ENCODE measurements around the gene PAPOLB. TPM values are rescaled to one million over a fixed set of nuclear protein-coding genes. Genes with fewer than 3 reads are reported as not detected.
A peak's percentile ranks its signal among the peaks of the same experiment; 100 is the strongest.

Gene PAPOLB
- total and polyA plus RNA-seq, 4 donors: 0.01 to 1.9 (median 0.14) TPM

DNA sequence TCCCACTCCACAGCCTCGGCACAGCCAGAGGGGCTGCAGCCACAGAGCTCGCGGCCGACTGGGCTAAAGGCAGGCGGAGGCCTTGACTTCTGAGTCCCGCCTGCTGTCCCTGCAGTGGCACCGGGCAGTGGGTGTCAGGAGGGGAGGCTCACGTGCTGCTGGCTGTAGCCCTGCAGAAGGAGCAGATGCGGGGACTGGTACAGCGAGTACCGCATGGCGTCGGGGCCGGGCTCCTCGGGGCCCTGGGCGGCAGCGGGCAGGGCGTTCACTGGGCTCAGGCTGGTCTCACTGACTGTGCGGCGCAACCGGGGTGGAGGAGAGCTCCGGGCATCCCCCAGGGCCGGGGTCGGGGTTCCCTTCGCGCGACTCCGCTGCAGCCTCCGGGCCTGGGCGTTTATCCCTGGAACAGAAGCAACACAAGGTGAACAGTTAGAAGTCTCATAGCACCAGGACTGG lies 25.6 kb downstream of the PAPOLB start:
- ATAC-seq (ENCODE audit: insufficient read depth, low FRiP score) (no peak), DNase-seq (peak in 1 of 3 donors; percentile 2)
- WGBS, 2 donors: 93 to 96% methylated on average over 27 to 30 of the region's 30 CpGs
- no peak overlapping the region for H3K27ac ChIP-seq (ENCODE audit: low read depth in 1 of 2, low read length in 1 of 2)
- no peaks in the 10 kb centered on the region for H3K9me3 ChIP-seq (ENCODE audit: control insufficient read depth in 4 of 4, insufficient read depth in 3 of 4, low read length in 3 of 4)
- H3K9ac ChIP-seq (ENCODE audit: insufficient read depth in 1 of 2, low read length in 2 of 2): no peak overlapping the region
- H3K36me3 ChIP-seq (ENCODE audit: control insufficient read depth in 4 of 4, insufficient read depth in 4 of 4, low read length in 4 of 4): peaks cover 0 to 12% (median under 1%) of the 10 kb centered on the region in 4 donors
- peaks cover 0 to 33% (median 8%) of the 10 kb centered on the region in 5 donors for H3K4me1 ChIP-seq (ENCODE audit: control insufficient read depth in 5 of 5, insufficient read depth in 5 of 5, low read length in 5 of 5)
- TF ChIP-seq, protein P1, sequence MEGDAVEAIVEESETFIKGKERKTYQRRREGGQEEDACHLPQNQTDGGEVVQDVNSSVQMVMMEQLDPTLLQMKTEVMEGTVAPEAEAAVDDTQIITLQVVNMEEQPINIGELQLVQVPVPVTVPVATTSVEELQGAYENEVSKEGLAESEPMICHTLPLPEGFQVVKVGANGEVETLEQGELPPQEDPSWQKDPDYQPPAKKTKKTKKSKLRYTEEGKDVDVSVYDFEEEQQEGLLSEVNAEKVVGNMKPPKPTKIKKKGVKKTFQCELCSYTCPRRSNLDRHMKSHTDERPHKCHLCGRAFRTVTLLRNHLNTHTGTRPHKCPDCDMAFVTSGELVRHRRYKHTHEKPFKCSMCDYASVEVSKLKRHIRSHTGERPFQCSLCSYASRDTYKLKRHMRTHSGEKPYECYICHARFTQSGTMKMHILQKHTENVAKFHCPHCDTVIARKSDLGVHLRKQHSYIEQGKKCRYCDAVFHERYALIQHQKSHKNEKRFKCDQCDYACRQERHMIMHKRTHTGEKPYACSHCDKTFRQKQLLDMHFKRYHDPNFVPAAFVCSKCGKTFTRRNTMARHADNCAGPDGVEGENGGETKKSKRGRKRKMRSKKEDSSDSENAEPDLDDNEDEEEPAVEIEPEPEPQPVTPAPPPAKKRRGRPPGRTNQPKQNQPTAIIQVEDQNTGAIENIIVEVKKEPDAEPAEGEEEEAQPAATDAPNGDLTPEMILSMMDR (IDR thresholded peaks at IDR 0.05; ENCODE audit: control extremely low read depth, extremely low read depth): no peak
- H3K4me3 ChIP-seq: no peak overlapping the region
- no peaks in the 10 kb centered on the region for H3K27me3 ChIP-seq (ENCODE audit: control insufficient read depth in 3 of 3, insufficient read depth in 3 of 3, low read length in 2 of 3)

DNA sequence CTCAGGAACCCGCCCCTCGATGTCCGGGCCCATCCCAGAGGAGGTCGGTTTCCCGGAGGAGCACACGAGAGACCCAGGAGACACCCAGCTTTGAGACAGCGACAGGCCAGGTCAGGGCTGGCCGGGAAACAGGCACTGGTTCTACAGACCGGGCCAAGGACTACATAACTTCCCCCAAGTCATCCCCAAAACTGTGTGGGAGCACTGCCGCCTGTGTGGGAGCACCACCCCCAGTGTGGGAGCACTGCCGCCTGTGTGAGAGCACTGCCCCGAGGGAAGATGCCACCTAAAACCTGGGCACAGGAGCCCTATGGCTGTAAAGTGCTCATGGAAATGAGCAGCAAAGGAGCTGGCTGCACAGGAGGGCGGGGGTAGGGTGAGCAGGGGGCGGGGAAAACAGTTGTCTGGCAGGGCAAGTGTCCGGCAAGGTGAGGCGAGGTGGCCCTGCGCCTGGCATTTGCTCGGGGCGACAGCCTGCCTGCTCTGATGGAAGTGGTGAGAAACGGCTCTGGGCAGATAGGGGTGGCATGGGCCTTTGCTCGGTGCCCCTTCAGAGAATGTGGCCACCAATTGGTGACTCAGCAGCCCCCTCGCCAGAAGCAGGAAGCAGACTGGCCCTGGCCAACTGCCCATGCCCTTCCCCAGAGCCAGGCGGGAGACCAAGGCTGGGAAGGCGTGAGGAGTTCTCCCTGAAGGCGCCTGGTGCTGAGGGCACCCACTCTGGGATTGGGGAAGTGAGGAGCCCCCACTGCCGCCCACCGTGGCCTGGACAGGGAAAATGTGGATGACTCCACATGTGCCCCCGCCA lies 26.2 kb downstream of the PAPOLB start:
- Histone ChIP-seq H3K9ac (ENCODE audit: insufficient read depth in 1 of 2, low read length in 2 of 2) (no peak overlapping the region), H3K9me3 (ENCODE audit: control insufficient read depth in 4 of 4, insufficient read depth in 3 of 4, low read length in 3 of 4) (no peaks in the 10 kb centered on the region), H3K27ac (ENCODE audit: low read depth in 1 of 2, low read length in 1 of 2) (no peak overlapping the region), H3K36me3 (ENCODE audit: control insufficient read depth in 4 of 4, insufficient read depth in 4 of 4, low read length in 4 of 4) (peaks cover 0 to 12% (median under 1%) of the 10 kb centered on the region in 4 donors), H3K4me3 (no peak overlapping the region), H3K4me1 (ENCODE audit: control insufficient read depth in 5 of 5, insufficient read depth in 5 of 5, low read length in 5 of 5) (peaks cover 0 to 29% (median 4%) of the 10 kb centered on the region in 5 donors), H3K27me3 (ENCODE audit: control insufficient read depth in 3 of 3, insufficient read depth in 3 of 3, low read length in 2 of 3) (no peaks in the 10 kb centered on the region)
- ATAC-seq (ENCODE audit: insufficient read depth, low FRiP score): no peak
- DNase-seq: no peak
- TF ChIP-seq, protein P1 (IDR thresholded peaks at IDR 0.05; ENCODE audit: control extremely low read depth, extremely low read depth): no peak
- WGBS, 2 donors: 88 to 91% methylated on average over 27 to 28 of the region's 28 CpGs

DNA sequence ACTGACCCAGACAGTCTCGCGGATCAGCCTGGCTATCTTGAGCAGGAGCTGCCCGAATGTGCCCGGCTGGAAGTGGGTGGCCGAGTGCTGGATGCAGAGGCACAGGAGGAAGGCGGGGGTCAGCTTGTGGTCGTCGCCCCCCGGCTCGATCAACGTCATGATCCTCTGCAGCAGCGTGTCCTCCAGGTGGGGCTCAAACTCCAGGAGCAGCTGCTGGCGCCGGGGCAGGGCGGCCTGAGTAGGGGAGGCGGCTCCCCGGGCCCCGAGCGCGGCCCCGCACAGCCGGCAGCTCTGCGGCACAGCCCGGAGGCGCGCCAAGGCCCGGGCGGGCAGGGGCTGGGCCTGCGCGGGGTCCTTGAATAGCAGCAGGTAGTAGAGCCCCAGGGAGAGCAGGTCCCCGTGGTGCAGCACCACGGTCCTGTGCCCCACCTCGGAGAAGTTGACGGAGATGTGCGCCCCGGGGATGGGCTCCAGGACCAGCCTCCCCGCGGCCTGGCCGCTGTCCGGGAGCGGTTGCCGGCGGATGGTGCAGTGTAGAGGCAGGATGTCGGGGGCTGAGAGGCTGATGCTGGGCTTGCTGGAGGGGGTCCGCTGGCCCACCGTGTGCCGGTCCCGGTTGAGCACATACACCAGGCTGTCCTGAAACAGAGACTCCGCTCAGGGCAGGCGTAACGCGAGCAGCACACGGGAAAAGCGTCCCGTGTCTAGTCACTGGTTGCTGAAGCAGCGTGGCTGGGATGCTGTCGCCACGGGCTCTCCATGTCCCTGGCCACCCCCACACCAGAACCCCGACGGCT lies 27.0 kb downstream of the PAPOLB start:
- 96 to 97% methylated on average over 59 to 60 of the region's 60 CpGs for WGBS, 2 donors
- TF ChIP-seq, protein P1 (IDR thresholded peaks at IDR 0.05; ENCODE audit: control extremely low read depth, extremely low read depth): no peak
- no peaks in the 10 kb centered on the region for H3K27me3 ChIP-seq (ENCODE audit: control insufficient read depth in 3 of 3, insufficient read depth in 3 of 3, low read length in 2 of 3)
- ATAC-seq (ENCODE audit: insufficient read depth, low FRiP score): no peak
- H3K36me3 ChIP-seq (ENCODE audit: control insufficient read depth in 4 of 4, insufficient read depth in 4 of 4, low read length in 4 of 4): peaks cover 0 to 12% (median 2%) of the 10 kb centered on the region in 4 donors
- H3K9ac ChIP-seq (ENCODE audit: insufficient read depth in 1 of 2, low read length in 2 of 2): no peak overlapping the region
- DNase-seq: peak in 1 of 3 donors; percentile 11
- H3K4me3 ChIP-seq: no peak overlapping the region
- H3K27ac ChIP-seq (ENCODE audit: low read depth in 1 of 2, low read length in 1 of 2): no peak overlapping the region
- peaks cover 0 to 24% (median 4%) of the 10 kb centered on the region in 5 donors for H3K4me1 ChIP-seq (ENCODE audit: control insufficient read depth in 5 of 5, insufficient read depth in 5 of 5, low read length in 5 of 5)
- no peaks in the 10 kb centered on the region for H3K9me3 ChIP-seq (ENCODE audit: control insufficient read depth in 4 of 4, insufficient read depth in 3 of 4, low read length in 3 of 4)
